Activated T-helper 1 cell treated with anti-CD3 and anti-CD28 coated beads, Interleukin-12 subunit alpha, Interleukin-12 subunit beta, Interleukin-2, Interleukin-4 antibody, amounts not matched to agents 30 ng/mL and 10 ng/mL and 1 ng/mL, durations not matched to agents 14 hours and 24 hours and 36 hours (primary cell): ENCODE measurements around the gene SPATS2. TPM values are rescaled to one million over a fixed set of nuclear protein-coding genes. Genes with fewer than 3 reads are reported as not detected.

Source experiments
- DNase-seq: peaks from one replicate; pipeline ENCODE4 v3.0.0; 2021; ENCODE audit warnings: low spot score
- H3K27ac Mint-ChIP-seq: one replicate; pipeline ENCODE4 v1.8.0; 2021; ENCODE audit warnings: mild to moderate bottlenecking, mixed read lengths
- H3K27me3 Mint-ChIP-seq: one replicate; pipeline ENCODE4 v1.8.0; 2022; ENCODE audit warnings: mild to moderate bottlenecking, moderate library complexity, mixed read lengths; ENCODE audit not compliant: insufficient read depth
- H3K36me3 Mint-ChIP-seq: one replicate; pipeline ENCODE4 v1.8.0; 2021; ENCODE audit warnings: low read depth, mixed read lengths
- H3K4me1 Mint-ChIP-seq: one replicate; pipeline ENCODE4 v1.8.0; 2021; ENCODE audit warnings: low read depth, mixed read lengths
- H3K4me3 Mint-ChIP-seq: one replicate; pipeline ENCODE4 v1.8.0; 2021; ENCODE audit warnings: mild to moderate bottlenecking, moderate library complexity, mixed read lengths
- H3K9me3 Mint-ChIP-seq: one replicate; pipeline ENCODE4 v1.8.0; 2021; ENCODE audit warnings: mixed read lengths
- intact Hi-C: fragments of 100-400 bp; cut with micrococcal nuclease; formaldehyde crosslinking; loops from one replicate; pipeline ENCODE4 v1.15.1; 2024
- total RNA-seq: library from RNA; stranded (reverse); gene quantifications from 2 replicates; pipeline ENCODE4 v1.2.3, GENCODE V29; 2022

SPATS2 gene
- total RNA-seq, 1 donor from 2014 or later = 12.0 TPM

GRCh38 chr12:49442915-49443314 is 75.7 kb downstream of the SPATS2 start:
- H3K27ac Mint-ChIP-seq = no peak overlapping the region
- H3K4me1 Mint-ChIP-seq = no peaks in the 10 kb centered on the region
- H3K4me3 Mint-ChIP-seq = no peak overlapping the region
- H3K36me3 Mint-ChIP-seq = peaks cover 10% of the 10 kb centered on the region
- intact Hi-C loops = no loop called here
- no peak for DNase-seq
- peaks cover 2% of the 10 kb centered on the region for H3K27me3 Mint-ChIP-seq
- peaks cover 5% of the 10 kb centered on the region for H3K9me3 Mint-ChIP-seq

- H3K4me1 Mint-ChIP-seq = peaks cover 12% of the 10 kb centered on the region
- H3K27me3 Mint-ChIP-seq = peaks cover 2% of the 10 kb centered on the region
- intact Hi-C loops = no loop called here
- DNase-seq = no peak
- peaks cover 5% of the 10 kb centered on the region for H3K9me3 Mint-ChIP-seq
- no peak overlapping the region for H3K4me3 Mint-ChIP-seq
- no peak overlapping the region for H3K27ac Mint-ChIP-seq
- H3K36me3 Mint-ChIP-seq = peaks cover 13% of the 10 kb centered on the region
Observed at GRCh38 chr12:49446571-49446970, 79.3 kb downstream of the SPATS2 start.

- H3K36me3 Mint-ChIP-seq = peaks cover 7% of the 10 kb centered on the region
- H3K9me3 Mint-ChIP-seq = peaks cover 5% of the 10 kb centered on the region
- no peak for DNase-seq
- intact Hi-C loops = no loop called here
- no peak overlapping the region for H3K4me3 Mint-ChIP-seq
- H3K4me1 Mint-ChIP-seq = peaks cover 23% of the 10 kb centered on the region
- H3K27ac Mint-ChIP-seq = no peak overlapping the region
- no peaks in the 10 kb centered on the region for H3K27me3 Mint-ChIP-seq
Observed at GRCh38 chr12:49448858-49449257, 81.6 kb downstream of the SPATS2 start.

- Mint-ChIP-seq H3K9me3 (peaks cover 5% of the 10 kb centered on the region), H3K27ac (peak overlapping the region; percentile 32), H3K36me3 (peaks cover 4% of the 10 kb centered on the region), H3K27me3 (no peaks in the 10 kb centered on the region), H3K4me1 (peaks cover 23% of the 10 kb centered on the region), H3K4me3 (peak overlapping the region; percentile 1)
- intact Hi-C loops = loop anchor here (2.0 kb wide), 1 partner anchor 83 kb away; no protein-coding TSS in a partner anchor
- no peak for DNase-seq
Observed at GRCh38 chr12:49451468-49452259, 84.4 kb downstream of the SPATS2 start.

GRCh38 chr12:49455501-49455900 is 88.2 kb downstream of the SPATS2 start:
- no peak for DNase-seq
- intact Hi-C loops = no loop called here
- peaks cover 13% of the 10 kb centered on the region for H3K4me1 Mint-ChIP-seq
- H3K9me3 Mint-ChIP-seq = no peaks in the 10 kb centered on the region
- no peaks in the 10 kb centered on the region for H3K27me3 Mint-ChIP-seq
- no peaks in the 10 kb centered on the region for H3K36me3 Mint-ChIP-seq
- H3K4me3 Mint-ChIP-seq = no peak overlapping the region
- H3K27ac Mint-ChIP-seq = no peak overlapping the region

GRCh38 chr12:49456131-49456679 is 88.9 kb downstream of the SPATS2 start:
- no peak for DNase-seq
- intact Hi-C loops = no loop called here
- peaks cover 13% of the 10 kb centered on the region for H3K4me1 Mint-ChIP-seq

GRCh38 chr12:49458816-49459215 is 91.6 kb downstream of the SPATS2 start:
- DNase-seq = no peak
- Mint-ChIP-seq H3K4me1 (no peaks in the 10 kb centered on the region), H3K27ac (no peak overlapping the region), H3K27me3 (no peaks in the 10 kb centered on the region), H3K4me3 (no peak overlapping the region), H3K9me3 (no peaks in the 10 kb centered on the region), H3K36me3 (peaks cover 5% of the 10 kb centered on the region)
- intact Hi-C loops = no loop called here

More at GRCh38 chr12:49456131-49456679, 88.9 kb downstream of the SPATS2 start:
- Mint-ChIP-seq H3K4me3 (no peak overlapping the region), H3K9me3 (no peaks in the 10 kb centered on the region), H3K27ac (no peak overlapping the region), H3K36me3 (peaks cover 3% of the 10 kb centered on the region), H3K27me3 (no peaks in the 10 kb centered on the region)

- Mint-ChIP-seq H3K36me3 (peaks cover 5% of the 10 kb centered on the region), H3K4me1 (no peaks in the 10 kb centered on the region), H3K9me3 (no peaks in the 10 kb centered on the region), H3K4me3 (no peak overlapping the region), H3K27me3 (no peaks in the 10 kb centered on the region), H3K27ac (no peak overlapping the region)
- intact Hi-C loops = no loop called here
- no peak for DNase-seq
Observed at GRCh38 chr12:49461221-49461620, 94.0 kb downstream of the SPATS2 start.

- Mint-ChIP-seq H3K27me3 (no peaks in the 10 kb centered on the region), H3K9me3 (no peaks in the 10 kb centered on the region), H3K4me1 (no peaks in the 10 kb centered on the region), H3K27ac (no peak overlapping the region), H3K4me3 (no peak overlapping the region), H3K36me3 (peaks cover 5% of the 10 kb centered on the region)
- intact Hi-C loops = no loop called here
- DNase-seq = no peak
Observed at GRCh38 chr12:49462083-49462744, 95.0 kb downstream of the SPATS2 start.

GRCh38 chr12:49465132-49465531 is 97.9 kb downstream of the SPATS2 start:
- Mint-ChIP-seq H3K27me3 (no peaks in the 10 kb centered on the region), H3K27ac (no peak overlapping the region), H3K36me3 (peaks cover 5% of the 10 kb centered on the region), H3K9me3 (no peaks in the 10 kb centered on the region), H3K4me3 (no peak overlapping the region), H3K4me1 (no peaks in the 10 kb centered on the region)
- intact Hi-C loops = no loop called here
- DNase-seq = no peak

- DNase-seq = no peak
- Mint-ChIP-seq H3K27me3 (no peaks in the 10 kb centered on the region), H3K36me3 (no peaks in the 10 kb centered on the region), H3K9me3 (no peaks in the 10 kb centered on the region), H3K4me3 (no peak overlapping the region), H3K4me1 (no peaks in the 10 kb centered on the region), H3K27ac (no peak overlapping the region)
- intact Hi-C loops = no loop called here
Observed at GRCh38 chr12:49470986-49471385, 103.7 kb downstream of the SPATS2 start.

- H3K27me3 Mint-ChIP-seq = no peaks in the 10 kb centered on the region
- H3K4me3 Mint-ChIP-seq = no peak overlapping the region
- H3K4me1 Mint-ChIP-seq = no peaks in the 10 kb centered on the region
- no peaks in the 10 kb centered on the region for H3K36me3 Mint-ChIP-seq
- no peak overlapping the region for H3K27ac Mint-ChIP-seq
- H3K9me3 Mint-ChIP-seq = no peaks in the 10 kb centered on the region
- DNase-seq = no peak
- intact Hi-C loops = no loop called here
Observed at GRCh38 chr12:49471557-49471956, 104.3 kb downstream of the SPATS2 start.

- Mint-ChIP-seq H3K27ac (no peak overlapping the region), H3K36me3 (no peaks in the 10 kb centered on the region), H3K4me3 (no peak overlapping the region), H3K9me3 (no peaks in the 10 kb centered on the region), H3K4me1 (no peaks in the 10 kb centered on the region), H3K27me3 (no peaks in the 10 kb centered on the region)
- intact Hi-C loops = no loop called here
- DNase-seq = no peak
Observed at GRCh38 chr12:49476091-49476490, 108.8 kb downstream of the SPATS2 start.
